Endothelial cell of umbilical vein (primary cell): ENCODE data around the gene TXNRD2. TPM values are rescaled to one million over a fixed set of nuclear protein-coding genes. Genes with fewer than 3 reads are reported as not detected.

Source experiments
- BruUV-seq: library from RNA; stranded (reverse); fragments of 400-500 nt; replicated peaks from 2 replicates; lab custom pipeline; 2021; lab: Mats Ljungman, UMichigan
- CTCF ChIA-PET: fragments of 300-600, 350-600 bp; sonication (Branson Sonifier 250); formaldehyde crosslinking; loops from one replicate; lab custom pipeline; 2021; ENCODE audit warnings: antibody characterized with exemption, inconsistent platforms; lab: Charles Lee
- POLR2A ChIA-PET: fragments of 300-600, 350-600 bp; sonication (Branson Sonifier 250); formaldehyde crosslinking; loops from one replicate; lab custom pipeline; 2021; ENCODE audit warnings: antibody characterized with exemption, inconsistent platforms; lab: Charles Lee
- DNase-seq: peaks from one replicate; pipeline ENCODE4 v3.0.0-alpha.2; 2011; ENCODE audit warnings: low read depth, low spot score
- FAIRE-seq: peaks from 2 replicates; lab custom pipeline; 2011; peaks lifted over from hg19 to GRCh38; lab: Jason Lieb, UNC
- H2AFZ ChIP-seq: 2 replicates; pipeline ENCODE4 v1.6.0; 2012; ENCODE audit warnings: low read depth, low read length, control low read depth, inconsistent platforms
- H3K27ac ChIP-seq: 2 replicates; pipeline ENCODE4 v1.5.1; 2011; ENCODE audit warnings: low read depth, mild to moderate bottlenecking, control low read depth, low read length, moderate library complexity; ENCODE audit not compliant: insufficient read depth
- H3K27me3 ChIP-seq, 2 experiments: 2 replicates each; pipeline versions ENCODE4 v1.6.0 to v1.6.1; 2011; ENCODE audit warnings: low read length in 2 of 2, mixed read lengths in 1 of 2; ENCODE audit not compliant: control insufficient read depth in 2 of 2, insufficient read depth in 2 of 2
- H3K36me3 ChIP-seq, 2 experiments: 2 replicates in 1 of 2; 3 replicates in 1 of 2; pipeline ENCODE4 v1.5.1; 2011; ENCODE audit warnings: low read length in 2 of 2, mild to moderate bottlenecking in 1 of 2, moderate library complexity in 1 of 2; ENCODE audit not compliant: control insufficient read depth in 2 of 2, insufficient read depth in 2 of 2; ENCODE audit errors: extremely low read depth in 1 of 2
- H3K4me1 ChIP-seq: 3 replicates; pipeline ENCODE4 v1.5.1; 2011; ENCODE audit warnings: mild to moderate bottlenecking, low read length; ENCODE audit not compliant: control insufficient read depth, insufficient read depth; ENCODE audit errors: extremely low read depth
- H3K4me2 ChIP-seq: 2 replicates; pipeline ENCODE4 v1.6.1; 2011; ENCODE audit warnings: low read length, control low read depth, mixed read lengths; ENCODE audit not compliant: insufficient read depth
- H3K4me3 ChIP-seq, 3 experiments: fragments of 200-600 bp in 1 of 3; sonication (generic), shearing (Covaris generic) in 1 of 3; replicated peaks in 1 of 3; 2 replicates each; pipeline ENCODE4 v1.5.1; 2011 to 2016; ENCODE audit warnings: control low read depth in 3 of 3, low read length in 3 of 3, mild to moderate bottlenecking in 2 of 3, inconsistent platforms in 1 of 3, low read depth in 1 of 3, moderate library complexity in 1 of 3; ENCODE audit not compliant: insufficient read depth in 1 of 3
- H3K79me2 ChIP-seq: 2 replicates; pipeline ENCODE4 v1.6.0; 2012; ENCODE audit warnings: low read length, inconsistent platforms; ENCODE audit not compliant: control insufficient read depth, insufficient read depth
- H3K9ac ChIP-seq: replicated peaks from 2 replicates; pipeline ENCODE3; 2011; ENCODE audit warnings: low read length, control low read depth; ENCODE audit not compliant: insufficient read depth; ENCODE audit errors: extremely low read depth
- H3K9me1 ChIP-seq: replicated peaks from 3 replicates; pipeline ENCODE4 v1.6.0; 2011; ENCODE audit warnings: mild to moderate bottlenecking, low read length; ENCODE audit not compliant: control insufficient read depth, insufficient read depth; ENCODE audit errors: extremely low read depth
- H3K9me3 ChIP-seq: replicated peaks from 2 replicates; pipeline ENCODE4 v1.5.1; 2012; ENCODE audit warnings: low read length, inconsistent platforms; ENCODE audit not compliant: control insufficient read depth, insufficient read depth
- H4K20me1 ChIP-seq: replicated peaks from 2 replicates; pipeline ENCODE3; 2011; ENCODE audit warnings: mild to moderate bottlenecking, low read length; ENCODE audit not compliant: control insufficient read depth, insufficient read depth; ENCODE audit errors: extremely low read depth
- CTCF ChIP-seq, 2 donors: IDR thresholded peaks; 1 replicate in 1 of 2; 2 replicates in 1 of 2; pipeline ENCODE4 v1.5.1; 2011; ENCODE audit warnings: low read length in 2 of 2, mild to moderate bottlenecking in 2 of 2, moderate library complexity in 2 of 2, control low read depth in 1 of 2, inconsistent platforms in 1 of 2, low read depth in 1 of 2; ENCODE audit not compliant: insufficient read depth in 1 of 2; ENCODE audit errors: extremely low read depth in 1 of 2
- EZH2 ChIP-seq: IDR thresholded peaks from 2 replicates; pipeline ENCODE4 v1.6.1; 2012; ENCODE audit warnings: borderline replicate concordance, low read depth, mild to moderate bottlenecking, moderate library complexity, low read length, inconsistent platforms; ENCODE audit not compliant: severe bottlenecking
- FOS ChIP-seq: IDR thresholded peaks from 2 replicates; pipeline ENCODE4 v1.6.1; 2011; ENCODE audit warnings: mild to moderate bottlenecking, low read length, moderate library complexity, borderline replicate concordance; ENCODE audit not compliant: insufficient read depth
- GATA2 ChIP-seq: IDR thresholded peaks from 2 replicates; pipeline ENCODE4 v1.7.0; 2011; ENCODE audit warnings: low read depth, mild to moderate bottlenecking, moderate library complexity, mixed read lengths, low read length; ENCODE audit not compliant: insufficient read length, insufficient read depth
- JUN ChIP-seq: IDR thresholded peaks from 2 replicates; pipeline ENCODE4 v1.6.1; 2011; ENCODE audit warnings: borderline replicate concordance, low read depth; ENCODE audit not compliant: insufficient read length, insufficient read depth
- MYC ChIP-seq: IDR thresholded peaks from one replicate; pipeline ENCODE4 v1.6.1; 2011; ENCODE audit warnings: mild to moderate bottlenecking, low read depth, low read length
- POLR2A ChIP-seq: IDR thresholded peaks from 2 replicates; pipeline ENCODE4 v1.6.1; 2012; ENCODE audit warnings: low read depth, mild to moderate bottlenecking, control low read depth, low read length
- POLR2AphosphoS5 ChIP-seq: IDR thresholded peaks from 2 replicates; pipeline ENCODE4 v1.6.1; 2012; ENCODE audit warnings: low read depth, mild to moderate bottlenecking, control low read depth, low read length, moderate library complexity; ENCODE audit not compliant: insufficient read depth
- dilution Hi-C: fragments of 300-500 bp; cut with MboI; formaldehyde crosslinking; loops from one replicate; pipeline ENCODE4 v1.15.0; 2019; ENCODE audit warnings: low sequenced_read_pairs; ENCODE audit not compliant: extremely low pct_ligation_motif_present
- intact Hi-C: fragments of 100-400 bp; cut with micrococcal nuclease; formaldehyde crosslinking; loops from one replicate; pipeline ENCODE4 v1.10.0; 2022
- polyA plus RNA-seq, 4 experiments: library from polyadenylated mRNA; depleted of rRNA in 3 of 4; stranded (reverse) in 3 of 4; unstranded in 1 of 4; fragments of >200 nt; gene quantifications; 2 replicates each; pipeline versions ENCODE4 v1.2.1 to v1.2.3, GENCODE V29; 2011 to 2012; ENCODE audit warnings: missing spikeins in 1 of 4
- total RNA-seq: library from RNA; stranded (reverse); gene quantifications from 2 replicates; pipeline ENCODE4 v1.2.3, GENCODE V29; 2021
- TF ChIP-seq, protein P1 (sequence below): IDR thresholded peaks from 2 replicates; pipeline ENCODE4 v1.6.1; 2011; ENCODE audit not compliant: insufficient read depth, insufficient read length

TXNRD2 gene
- total and polyA plus RNA-seq, 2 donors (not counting 3 experiments of a cell fraction or from before 2014, with no cell fraction given), result 211 to 440 TPM

- Histone ChIP-seq H3K4me3 (no peak overlapping the region), H3K9ac (no peak overlapping the region), H3K27ac (no peak overlapping the region), H2AFZ (no peak overlapping the region), H4K20me1 (no peaks in the 10 kb centered on the region), H3K27me3 (no peaks in the 10 kb centered on the region), H3K79me2 (peaks cover 21% of the 10 kb centered on the region), H3K36me3 (peaks cover 8 to 18% of the 10 kb centered on the region in 2 experiments), H3K9me3 (no peaks in the 10 kb centered on the region), H3K4me2 (no peak overlapping the region), H3K9me1 (no peaks in the 10 kb centered on the region), H3K4me1 (peaks cover 34% of the 10 kb centered on the region)
- CTCF ChIA-PET, result interaction anchor here (2.7 kb wide), 1 partner anchor 63 kb away, joined by 10 read pairs; no protein-coding TSS in a partner anchor
- POLR2A ChIA-PET, result no interaction called here
- no TSS peak for BruUV-seq
- DNase-seq (no peak), FAIRE-seq (no peak)
- TF ChIP-seq POLR2A (no peak), FOS (no peak), POLR2AphosphoS5 (no peak), EZH2 (no peak), GATA2 (no peak), MYC (no peak), JUN (no peak), CTCF (IDR thresholded peaks at IDR 0.05; ENCODE audit: extremely low read depth in 1 of 2, insufficient read depth in 1 of 2, low read depth in 1 of 2, low read length in 2 of 2) (no peak)
- TF ChIP-seq, protein P1, sequence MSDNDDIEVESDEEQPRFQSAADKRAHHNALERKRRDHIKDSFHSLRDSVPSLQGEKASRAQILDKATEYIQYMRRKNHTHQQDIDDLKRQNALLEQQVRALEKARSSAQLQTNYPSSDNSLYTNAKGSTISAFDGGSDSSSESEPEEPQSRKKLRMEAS, result no peak
- dilution Hi-C loops, result no loop called here
- intact Hi-C loops, result no loop called here
These were observed 94.8 kb downstream of the TXNRD2 start for GRCh38 chr22:19846620-19847344.
